Gastroesophageal sphincter (tissue), 4 donors: ENCODE data around the gene TMEM238. TPM values are rescaled to one million over a fixed set of nuclear protein-coding genes. Genes with fewer than 3 reads are reported as not detected.

ENCODE experiments used
- ATAC-seq: fragments of 150-250 bp; one replicate; pipeline ENCODE4 v1.9.1; 2016; ENCODE audit warnings: mild to moderate bottlenecking, moderate library complexity
- H3K27ac ChIP-seq, 4 donors: fragments of 200-600 bp; sonication (generic) in 3 of 4; 1 replicate in 3 of 4; 2 replicates in 1 of 4; pipeline ENCODE4 v1.5.1; 2016 to 2019
- H3K27me3 ChIP-seq: fragments of 200-600 bp; sonication (generic); one replicate; pipeline ENCODE4 v1.5.1; 2019
- H3K36me3 ChIP-seq, 2 donors: fragments of 200-600 bp; sonication (generic); one replicate each; pipeline ENCODE4 v1.5.1; 2019; ENCODE audit warnings: control low read depth in 1 of 2
- H3K4me1 ChIP-seq, 3 donors: fragments of 200-600 bp; sonication (generic); 1 replicate in 2 of 3; 2 replicates in 1 of 3; pipeline ENCODE4 v1.5.1; 2016 to 2019; ENCODE audit warnings: control low read depth in 2 of 3
- H3K4me3 ChIP-seq, 2 donors: fragments of 200-600 bp; sonication (generic); one replicate each; pipeline ENCODE4 v1.5.1; 2019; ENCODE audit warnings: mild to moderate bottlenecking in 1 of 2, moderate library complexity in 1 of 2
- H3K9me3 ChIP-seq, 3 donors: fragments of 200-600 bp; sonication (generic); one replicate each; pipeline ENCODE4 v1.5.1; 2017 to 2019; ENCODE audit warnings: control low read depth in 2 of 3
- CTCF ChIP-seq, 4 experiments: fragments of 200-600 bp in 2 of 4; fragments of 450-650 bp in 2 of 4; sonication (generic) in 1 of 4; IDR thresholded peaks; one replicate each; pipeline ENCODE4 v1.5.1; 2017 to 2019; ENCODE audit warnings: antibody characterized with exemption in 4 of 4, mild to moderate bottlenecking in 2 of 4, moderate library complexity in 2 of 4
- EP300 ChIP-seq: sonication (generic); formaldehyde crosslinking; IDR thresholded peaks from one replicate; pipeline ENCODE4 v1.6.1; 2017; ENCODE audit warnings: antibody characterized with exemption, mild to moderate bottlenecking
- POLR2A ChIP-seq, 2 donors: fragments of 450-650 bp; IDR thresholded peaks; one replicate each; pipeline ENCODE4 v1.6.1; 2017; ENCODE audit warnings: antibody characterized with exemption in 2 of 2, mild to moderate bottlenecking in 2 of 2, moderate library complexity in 1 of 2
- POLR2AphosphoS5 ChIP-seq: sonication (generic); formaldehyde crosslinking; IDR thresholded peaks from one replicate; pipeline ENCODE4 v1.6.1; 2017; ENCODE audit warnings: antibody characterized with exemption
- WGBS, 2 donors: methylation state at CpG; one replicate each; pipeline ENCODE4 v1.1.5; 2018; ENCODE audit warnings: low coverage in 1 of 2; 5-methylcytosine and 5-hydroxymethylcytosine counted together
- total RNA-seq, 4 donors: library from RNA; depleted of rRNA; stranded (reverse); fragments of >200 nt; gene quantifications; one replicate each; pipeline ENCODE4 v1.1.0, GENCODE V29; 2016

TMEM238 gene
- total RNA-seq, 4 donors from 2014 or later, result 1.6 to 6.0 TPM; not detected in 2

GRCh38 chr19:55379174-55379573 is 4.9 kb downstream of the TMEM238 start:
- WGBS, 2 donors, result 17 to 52% methylated on average over 1 to 4 of the region's 11 CpGs
- ATAC-seq, result no peak
- no peaks in the 10 kb centered on the region for H3K9me3 ChIP-seq

GRCh38 chr19:55377356-55378131 is 6.5 kb downstream of the TMEM238 start:
- no peak overlapping the region for H3K27ac ChIP-seq
- ATAC-seq, result peak; percentile 20
- H3K9me3 ChIP-seq, result no peaks in the 10 kb centered on the region
- peaks cover 0 to 17% (median 3%) of the 10 kb centered on the region in 3 donors for H3K4me1 ChIP-seq
- no peak overlapping the region for H3K4me3 ChIP-seq
- TF ChIP-seq EP300 (no peak), POLR2A (IDR thresholded peaks at IDR 0.05) (no peak), POLR2AphosphoS5 (no peak), CTCF (IDR thresholded peaks at IDR 0.05) (no peak)
- 0 to 20% methylated on average over 1 to 2 of the region's 43 CpGs for WGBS, 2 donors
- H3K27me3 ChIP-seq, result peaks cover 56% of the 10 kb centered on the region
- H3K36me3 ChIP-seq, result no peaks in the 10 kb centered on the region

More at GRCh38 chr19:55379174-55379573, 4.9 kb downstream of the TMEM238 start:
- Histone ChIP-seq H3K4me1 (peaks cover 0 to 21% (median 8%) of the 10 kb centered on the region in 3 donors), H3K27me3 (peaks cover 40% of the 10 kb centered on the region), H3K4me3 (no peak overlapping the region), H3K27ac (no peak overlapping the region), H3K36me3 (no peaks in the 10 kb centered on the region)
- TF ChIP-seq EP300 (no peak), CTCF (IDR thresholded peaks at IDR 0.05) (no peak), POLR2A (IDR thresholded peaks at IDR 0.05) (no peak), POLR2AphosphoS5 (no peak)

GRCh38 chr19:55376241-55376933 is 7.7 kb downstream of the TMEM238 start, which contains the start of gene TMEM190:
TMEM190 (plus strand) TSS chr19:55376826; CDS start chr19:55376854, 28 bp downstream.
- TF ChIP-seq EP300, result no peak
- TF ChIP-seq POLR2A (IDR thresholded peaks at IDR 0.05), result no peak
- TF ChIP-seq POLR2AphosphoS5, result no peak
- no peak for TF ChIP-seq CTCF (IDR thresholded peaks at IDR 0.05)
- 60% methylated on average over 1 of the region's 21 CpGs; no CpG with 5 or more reads in 1 of the 2 donors for WGBS, 2 donors
- Histone ChIP-seq H3K27ac (no peak within 1 kb of the TSS), H3K4me1 (peaks cover 0 to 17% (median 3%) of the 10 kb centered on the region in 3 donors), H3K4me3 (no peak within 1 kb of the TSS), H3K9me3 (no peaks in the 10 kb centered on the region), H3K27me3 (peaks cover 68% of the 10 kb centered on the region), H3K36me3 (no peaks in the 10 kb centered on the region)
- no peak for ATAC-seq

- Histone ChIP-seq H3K27ac (no peak overlapping the region), H3K9me3 (no peaks in the 10 kb centered on the region), H3K36me3 (no peaks in the 10 kb centered on the region), H3K4me3 (no peak overlapping the region), H3K27me3 (peaks cover 90% of the 10 kb centered on the region), H3K4me1 (peaks cover 0 to 31% (median 11%) of the 10 kb centered on the region in 3 donors)
- ATAC-seq, result no peak
- WGBS, 2 donors, result 67 to 80% methylated on average over 1 to 4 of the region's 31 CpGs
- no peak for TF ChIP-seq EP300
- no peak for TF ChIP-seq CTCF (IDR thresholded peaks at IDR 0.05)
- TF ChIP-seq POLR2A (IDR thresholded peaks at IDR 0.05), result no peak
- TF ChIP-seq POLR2AphosphoS5, result no peak
Observed at GRCh38 chr19:55373993-55374757, 9.9 kb downstream of the TMEM238 start.
